Panc1 (cell line): Measurements from ENCODE around the gene CBX4. TPM values are rescaled to one million over a fixed set of nuclear protein-coding genes. Genes with fewer than 3 reads are reported as not detected.

Experiments used
- ATAC-seq: fragments of 200-7000 bp; cut with Tn5 transposase; 2 replicates; pipeline ENCODE4 v1.9.1; 2020; ENCODE audit warnings: mild to moderate bottlenecking, moderate library complexity
- BruUV-seq: library from RNA; stranded (reverse); fragments of 400-500 nt; replicated peaks from 2 replicates; lab custom pipeline; 2021; lab: Mats Ljungman, UMichigan
- CTCF ChIA-PET: fragments of 300-600 bp; sonication (Branson Sonifier 250); formaldehyde crosslinking; loops from one replicate; lab custom pipeline; 2022; ENCODE audit warnings: antibody characterized with exemption; lab: Charles Lee
- POLR2A ChIA-PET: fragments of 300-600 bp; sonication (Branson Sonifier 250); formaldehyde crosslinking; loops from one replicate; lab custom pipeline; 2022; ENCODE audit warnings: antibody characterized with exemption; lab: Charles Lee
- DNase-seq: peaks from one replicate; pipeline ENCODE4 v3.0.0-alpha.2; 2010; ENCODE audit warnings: low read depth, low spot score
- H3K27ac ChIP-seq: 2 replicates; pipeline ENCODE4 v1.5.1; 2011; ENCODE audit warnings: mild to moderate bottlenecking, low read length, inconsistent platforms
- H3K27me3 ChIP-seq: fragments of 200-500 bp; sonication (Bioruptor generic); 2 replicates; pipeline ENCODE4 v1.6.0; 2014; ENCODE audit warnings: low read length, inconsistent platforms; ENCODE audit not compliant: control insufficient read depth, insufficient read depth
- H3K36me3 ChIP-seq: fragments of 200-500 bp; sonication (Bioruptor generic); 2 replicates; pipeline ENCODE4 v1.5.1; 2014; ENCODE audit warnings: inconsistent platforms, mild to moderate bottlenecking, low read length, moderate library complexity; ENCODE audit not compliant: control insufficient read depth, insufficient read depth
- H3K4me1 ChIP-seq: 2 replicates; pipeline ENCODE4 v1.5.1; 2011; ENCODE audit warnings: inconsistent platforms, mild to moderate bottlenecking, low read length, moderate library complexity; ENCODE audit not compliant: control insufficient read depth, insufficient read depth
- H3K4me3 ChIP-seq, 2 experiments: 2 replicates each; pipeline ENCODE4 v1.5.1; 2011 to 2012; ENCODE audit warnings: low read depth in 2 of 2, low read length in 2 of 2, mild to moderate bottlenecking in 2 of 2, inconsistent platforms in 1 of 2, moderate library complexity in 1 of 2
- H3K9me3 ChIP-seq: fragments of 200-500 bp; sonication (Bioruptor generic); 2 replicates; pipeline ENCODE4 v1.5.1; 2014; ENCODE audit warnings: low read depth, mild to moderate bottlenecking, inconsistent platforms, low read length, moderate library complexity; ENCODE audit not compliant: control insufficient read depth, insufficient read depth
- CTCF ChIP-seq: fragments of 450-650 bp; IDR thresholded peaks from 2 replicates; pipeline ENCODE4 v1.5.1; 2017; ENCODE audit warnings: mild to moderate bottlenecking
- POLR2AphosphoS5 ChIP-seq: IDR thresholded peaks from 2 replicates; pipeline ENCODE4 v1.6.1; 2012; ENCODE audit warnings: mild to moderate bottlenecking, low read depth, low read length, moderate library complexity
- REST ChIP-seq, 2 experiments: IDR thresholded peaks; 2 replicates each; pipeline ENCODE4 v1.6.1; 2011 to 2012; ENCODE audit warnings: low read depth in 2 of 2, control low read depth in 1 of 2, low read length in 1 of 2, mild to moderate bottlenecking in 1 of 2, moderate library complexity in 1 of 2; ENCODE audit not compliant: insufficient read depth in 1 of 2
- SIN3A ChIP-seq: IDR thresholded peaks from 2 replicates; pipeline ENCODE4 v1.6.1; 2012; ENCODE audit warnings: low read depth, mild to moderate bottlenecking, low read length, moderate library complexity, borderline replicate concordance; ENCODE audit not compliant: insufficient read depth
- TCF7L2 ChIP-seq: IDR thresholded peaks from 2 replicates; pipeline ENCODE4 v1.6.1; 2011; ENCODE audit warnings: mild to moderate bottlenecking, low read depth, low read length, inconsistent platforms
- in situ Hi-C: cut with HindIII; loops from 2 replicates; pipeline ENCODE4 v1.10.0; 2016; ENCODE audit warnings: low sequenced_read_pairs, low pct_unique_long_range_greater_than_20kb
- intact Hi-C: fragments of 100-400 bp; cut with micrococcal nuclease; formaldehyde crosslinking; loops from one replicate; pipeline ENCODE4 v1.10.0; 2022; ENCODE audit not compliant: unreplicated experiment
- total RNA-seq: library from RNA; stranded (reverse); gene quantifications from one replicate; pipeline ENCODE4 v1.2.1, GENCODE V29; 2021; ENCODE audit not compliant: unreplicated experiment

The CBX4 gene
- total RNA-seq, 1 experiment from 2014 or later, result 48.6 TPM

- no TSS peak for BruUV-seq
- POLR2A ChIA-PET, result no interaction called here
- Histone ChIP-seq H3K27me3 (no peaks in the 10 kb centered on the region), H3K9me3 (no peaks in the 10 kb centered on the region), H3K4me1 (peaks cover 3% of the 10 kb centered on the region), H3K36me3 (no peaks in the 10 kb centered on the region), H3K4me3 (no peak overlapping the region), H3K27ac (no peak overlapping the region)
- no peak for TF ChIP-seq REST (IDR thresholded peaks at IDR 0.05; ENCODE audit: insufficient read depth in 1 of 2, low read depth in 2 of 2, low read length in 1 of 2)
- TF ChIP-seq TCF7L2, result no peak
- TF ChIP-seq POLR2AphosphoS5, result no peak
- TF ChIP-seq SIN3A, result no peak
- no peak for TF ChIP-seq CTCF
- in situ Hi-C loops (loop anchor here (25.0 kb wide), 1 partner anchor 199 kb away; no protein-coding TSS in a partner anchor), intact Hi-C loops (no loop called here)
- ATAC-seq (no peak), DNase-seq (no peak)
- CTCF ChIA-PET, result no interaction called here
Observed at GRCh38 chr17:79788455-79788854, 50.8 kb downstream of the CBX4 start.

- Histone ChIP-seq H3K27me3 (no peaks in the 10 kb centered on the region), H3K36me3 (no peaks in the 10 kb centered on the region), H3K4me3 (no peak overlapping the region), H3K4me1 (peaks cover 3% of the 10 kb centered on the region), H3K27ac (no peak overlapping the region), H3K9me3 (no peaks in the 10 kb centered on the region)
- BruUV-seq, result no TSS peak
- in situ Hi-C loops, result loop anchor here (25.0 kb wide), 1 partner anchor 200 kb away; no protein-coding TSS in a partner anchor
- DNase-seq, result no peak
- intact Hi-C loops, result no loop called here
- TF ChIP-seq CTCF, result no peak
- no peak for TF ChIP-seq REST (IDR thresholded peaks at IDR 0.05; ENCODE audit: insufficient read depth in 1 of 2, low read depth in 2 of 2, low read length in 1 of 2)
- TF ChIP-seq TCF7L2, result no peak
- TF ChIP-seq SIN3A, result no peak
- TF ChIP-seq POLR2AphosphoS5, result no peak
- ChIA-PET POLR2A (no interaction called here), CTCF (interaction anchor here (0.7 kb wide), 1 partner anchor 221 kb away, joined by 7 read pairs; no protein-coding TSS in a partner anchor)
- no peak for ATAC-seq
Observed at GRCh38 chr17:79786930-79787643, 52.2 kb downstream of the CBX4 start.
